HepG2 (cell line): ENCODE data around the gene CDNF. TPM values are rescaled to one million over a fixed set of nuclear protein-coding genes. Genes with fewer than 3 reads are reported as not detected.

Experiments
- CAMTA2 ChIP-seq: sonication (generic); formaldehyde crosslinking; IDR thresholded peaks from 2 replicates; pipeline ENCODE4 v1.4.0; 2020; ENCODE audit warnings: mild to moderate bottlenecking, missing genetic modification reagents, borderline replicate concordance
- HIVEP1 ChIP-seq: sonication (generic); formaldehyde crosslinking; IDR thresholded peaks from 2 replicates; pipeline ENCODE4 v1.4.0; 2020; ENCODE audit warnings: mild to moderate bottlenecking, missing genetic modification reagents
- MBD4 ChIP-seq: IDR thresholded peaks from 2 replicates; pipeline ENCODE4 v1.6.1; 2012; ENCODE audit warnings: low read length, inconsistent platforms, borderline replicate concordance
- MIXL1 ChIP-seq: IDR thresholded peaks from 2 replicates; pipeline ENCODE4 v1.6.1; 2016
- PATZ1 ChIP-seq: sonication (generic); formaldehyde crosslinking; IDR thresholded peaks from 2 replicates; pipeline ENCODE4 v1.4.0; 2020; ENCODE audit warnings: missing genetic modification reagents
- PBX3 ChIP-seq: sonication (generic); formaldehyde crosslinking; IDR thresholded peaks from 2 replicates; pipeline ENCODE4 v1.8.1; 2023; ENCODE audit warnings: missing genetic modification reagents, inconsistent platforms, borderline replicate concordance
- PRMT3 ChIP-seq: sonication (generic); formaldehyde crosslinking; IDR thresholded peaks from 2 replicates; pipeline ENCODE4 v1.8.1; 2022; ENCODE audit warnings: low read depth, mild to moderate bottlenecking, moderate library complexity, missing genetic modification reagents, borderline replicate concordance
- ZFY ChIP-seq: sonication (generic); formaldehyde crosslinking; IDR thresholded peaks from 2 replicates; pipeline ENCODE4 v1.4.0; 2020; ENCODE audit warnings: missing genetic modification reagents
- ZNF225 ChIP-seq: sonication (generic); formaldehyde crosslinking; IDR thresholded peaks from 2 replicates; pipeline ENCODE4 v1.4.0; 2020; ENCODE audit warnings: mild to moderate bottlenecking, missing genetic modification reagents
- ZNF274 ChIP-seq: sonication (generic); formaldehyde crosslinking; IDR thresholded peaks from 2 replicates; pipeline ENCODE4 v1.5.1; 2020; ENCODE audit warnings: mild to moderate bottlenecking, missing genetic modification reagents
- ZNF280B ChIP-seq: sonication (generic); formaldehyde crosslinking; IDR thresholded peaks from 2 replicates; pipeline ENCODE4 v1.5.0; 2020; ENCODE audit warnings: missing genetic modification reagents, mild to moderate bottlenecking, borderline replicate concordance
- ZNF407 ChIP-seq: sonication (generic); formaldehyde crosslinking; IDR thresholded peaks from one replicate; pipeline ENCODE4 v1.5.1; 2020; ENCODE audit warnings: mild to moderate bottlenecking, missing genetic modification reagents; ENCODE audit errors: not compliant biosample characterization
- ZNF615 ChIP-seq: sonication (generic); formaldehyde crosslinking; IDR thresholded peaks from 2 replicates; pipeline ENCODE4 v1.5.0; 2020; ENCODE audit warnings: mild to moderate bottlenecking, missing genetic modification reagents, borderline replicate concordance
- ZNF652 ChIP-seq: IDR thresholded peaks from 2 replicates; pipeline ENCODE4 v1.6.1; 2016; ENCODE audit warnings: low read depth, borderline replicate concordance
- ZNF777 ChIP-seq: sonication (generic); formaldehyde crosslinking; IDR thresholded peaks from 2 replicates; pipeline ENCODE4 v1.4.0; 2020; ENCODE audit warnings: missing genetic modification reagents
- polyA plus RNA-seq, 8 experiments: library from polyadenylated mRNA; depleted of rRNA in 3 of 8; stranded (reverse) in 7 of 8; unstranded in 1 of 8; fragments of >200 nt; fragmentation: Illumina TruSeq in 4 of 8; extraction: Trizol in 4 of 8; gene quantifications; 2 replicates each; pipeline versions ENCODE4 v1.2.1 to v1.2.3, GENCODE V29; 2011 to 2016; ENCODE audit warnings: low read depth in 4 of 8, missing spikeins in 1 of 8, mixed read lengths in 1 of 8; ENCODE audit not compliant: insufficient read depth in 1 of 8
- total RNA-seq, 5 experiments: library from RNA; depleted of rRNA; stranded (reverse); fragments of >200 nt; fragmentation: Illumina TruSeq; extraction: Trizol; gene quantifications; 2 replicates each; pipeline ENCODE4 v1.2.3, GENCODE V29; 2016; ENCODE audit warnings: low read depth in 1 of 5

CDNF gene
- total and polyA plus RNA-seq, 2 of the 13 experiments (the other 11 are each of a cell fraction or from before 2014, with no cell fraction given) = 0.29 to 0.33 TPM

GRCh38 chr10:14878266-14879123 lies 40.7 kb upstream of the CDNF start, which contains the start of gene SUV39H2 (continued):
- TF ChIP-seq ZNF407 (peak; percentile 89), ZFY (CRISPR knock-in tag) (peak; percentile 92), ZNF615 (CRISPR knock-in tag) (no peak), HIVEP1 (peak; percentile 85), MBD4 (no peak), MIXL1 (no peak; the same call in 1 of the 2 replicates), PATZ1 (CRISPR knock-in tag) (peak; percentile 63), ZNF652 (CRISPR knock-in tag) (no peak), PBX3 (CRISPR knock-in tag) (0 out of 2 replicates have a peak, but pooled peaks have one; percentile 6), ZNF274 (CRISPR knock-in tag) (peak; percentile 93), ZNF777 (CRISPR knock-in tag) (peak; percentile 84), CAMTA2 (CRISPR knock-in tag) (peak; percentile 66; the same call in 1 of the 2 replicates), PRMT3 (CRISPR knock-in tag) (no peak; the same call in 1 of the 2 replicates), ZNF225 (no peak), ZNF280B (CRISPR knock-in tag) (no peak)
